ENCODE results near the gene PRM3. TPM values are rescaled to one million over a fixed set of nuclear protein-coding genes. Genes with fewer than 3 reads are reported as not detected.

Gene PRM3
- total and polyA plus RNA-seq, 2 of the 8 experiments (the other 6 are each of a cell fraction or from before 2014, with no cell fraction given), result not detected

DNA sequence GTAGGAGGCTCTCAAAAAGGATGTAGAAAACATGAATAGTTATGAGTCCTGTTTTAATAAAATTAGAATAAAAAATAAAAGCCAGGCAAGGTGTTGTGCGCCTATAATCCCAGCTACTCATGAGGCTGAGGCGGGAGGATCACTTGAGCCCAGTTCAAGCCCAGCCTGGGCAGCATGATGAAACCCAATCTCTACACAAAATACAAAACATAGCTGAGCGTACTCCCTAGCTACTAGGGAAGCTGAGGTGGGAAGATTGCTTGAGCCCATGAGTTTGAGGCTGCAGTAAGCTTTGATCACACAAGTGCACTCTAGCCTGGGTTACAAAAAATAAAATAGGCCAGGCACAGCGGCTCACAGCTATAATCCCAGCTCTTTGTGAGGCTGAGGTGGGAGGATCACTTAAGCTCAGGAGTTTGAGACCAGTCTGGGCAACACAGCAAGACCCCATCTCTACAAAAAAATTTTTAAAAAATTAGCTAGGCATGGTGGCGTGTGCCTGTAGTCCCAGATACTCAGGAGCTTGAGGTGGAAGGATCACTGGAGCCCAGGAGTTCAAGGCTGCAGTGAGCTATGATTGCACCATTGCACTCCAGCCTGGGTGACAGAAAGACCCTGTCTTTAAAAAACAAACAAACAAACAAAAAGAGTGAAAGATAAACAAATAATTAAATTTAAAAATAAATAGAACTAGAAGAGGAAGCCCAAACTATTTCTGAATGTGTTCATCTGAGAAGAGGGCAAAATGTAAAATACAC lies 24.9 kb upstream of the PRM3 start:
- H3K4me3 ChIP-seq (ENCODE audit: extremely low read depth in 1 of 4, insufficient read depth in 2 of 4, low read depth in 3 of 4, low read length in 4 of 4), result no peak overlapping the region
- H3K9ac ChIP-seq (replicated peaks in 1 of 4; ENCODE audit: extremely low read depth in 1 of 4, low read depth in 3 of 4, low read length in 3 of 4), result no peak overlapping the region
- peak overlapping the region; percentile 58 for H4K91ac ChIP-seq (replicated peaks; ENCODE audit: insufficient read length, low read length)
- no peak overlapping the region for H2BK5ac ChIP-seq (ENCODE audit: low read depth, low read length)
- no peak overlapping the region for H3K56ac ChIP-seq (replicated peaks; ENCODE audit: insufficient read length, low read depth, low read length)
- H2BK12ac ChIP-seq (ENCODE audit: low read depth, low read length), result peak overlapping the region; percentile 75; the same call in 1 of the 2 replicates
- no peaks in the 10 kb centered on the region for H3K79me1 ChIP-seq (ENCODE audit: low read depth, low read length)
- no peaks in the 10 kb centered on the region for H3K79me2 ChIP-seq (ENCODE audit: control insufficient read depth in 1 of 2, insufficient read depth in 2 of 2, low read length in 2 of 2)
- no peaks in the 10 kb centered on the region for H4K20me1 ChIP-seq (replicated peaks in 1 of 2; ENCODE audit: control insufficient read depth in 1 of 2, insufficient read depth in 2 of 2, low read length in 2 of 2)
- no peak for DNase-seq (ENCODE audit: low read depth in 1 of 2, low spot score in 2 of 2)
- H3K4me2 ChIP-seq (ENCODE audit: insufficient read depth in 1 of 2, low read depth in 2 of 2, low read length in 2 of 2), result no peak overlapping the region; a peak in 1 of 4 replicates
- no peak overlapping the region for H2AFZ ChIP-seq (ENCODE audit: low read length)
- no peak overlapping the region for H2AK5ac ChIP-seq (ENCODE audit: low read depth, low read length)
- H3K36me3 ChIP-seq (ENCODE audit: control insufficient read depth in 2 of 4, insufficient read depth in 4 of 4, low read length in 3 of 4), result no peaks in the 10 kb centered on the region
- H2BK120ac ChIP-seq (replicated peaks; ENCODE audit: low read depth, low read length), result peak overlapping the region; percentile 28
- H3K23ac ChIP-seq (ENCODE audit: insufficient read length), result no peak overlapping the region
- peak overlapping the region; percentile 28; the same call in 1 of the 2 replicates for H4K8ac ChIP-seq (ENCODE audit: extremely low read depth, insufficient read depth, low read length)
- no peaks in the 10 kb centered on the region for H3K23me2 ChIP-seq (ENCODE audit: low read depth, low read length)
- H3K4me1 ChIP-seq (replicated peaks in 1 of 4; ENCODE audit: control insufficient read depth in 3 of 4, insufficient read depth in 4 of 4, low read length in 3 of 4), result peaks cover 5 to 9% (median 9%) of the 10 kb centered on the region in 4 experiments
- H3K14ac ChIP-seq (ENCODE audit: insufficient read length), result no peak overlapping the region
- 92% methylated on average over 5 of the region's 5 CpGs; no CpG with 5 or more reads in 1 of the 2 experiments for WGBS, 2 experiments (ENCODE audit: extremely low coverage in 1 of 2, insufficient coverage in 1 of 2, insufficient read length in 1 of 2, insufficient replicate concordance in 2 of 2, low coverage in 1 of 2, low lambda C conversion rate in 2 of 2, missing lambda C conversion rate in 1 of 2)
- FAIRE-seq, result no peak
- ChIA-PET CTCF (ENCODE audit: partially characterized antibody) (interaction anchor here (0.6 to 3.8 kb wide), 7 partner anchors 12 to 1425 kb away, joined by 3 to 13 read pairs (median 3); partner anchors contain the start of genes SOCS1 and TNP2), POLR2A (ENCODE audit: partially characterized antibody) (interaction anchor here (0.8 to 2.7 kb wide), 6 partner anchors 10 to 43 kb away, joined by 3 to 11 read pairs (median 6); partner anchors contain the start of gene SOCS1)
- peak overlapping the region; percentile 38 for H3K18ac ChIP-seq (ENCODE audit: extremely low read depth, low read length)
- H3K4ac ChIP-seq (replicated peaks; ENCODE audit: insufficient read length, low read depth, low read length), result no peak overlapping the region
- no peaks in the 10 kb centered on the region for H3K9me3 ChIP-seq (ENCODE audit: insufficient read depth in 2 of 2, low read depth in 1 of 2, low read length in 1 of 2)
- H3K27me3 ChIP-seq (replicated peaks in 1 of 4; ENCODE audit: control insufficient read depth in 3 of 4, extremely low read depth in 1 of 4, insufficient read depth in 3 of 4, low read length in 3 of 4), result no peaks in the 10 kb centered on the region
- no peak overlapping the region for H4K5ac ChIP-seq (ENCODE audit: insufficient read length, low read depth, low read length)
- no peak overlapping the region for H3K27ac ChIP-seq (ENCODE audit: low read depth, low read length)
- H2BK15ac ChIP-seq (ENCODE audit: low read length), result no peak overlapping the region
- no peak overlapping the region for H2BK20ac ChIP-seq (ENCODE audit: low read length)
- TF ChIP-seq SP4 (IDR thresholded peaks at IDR 0.05; ENCODE audit: low read length) (no peak), HDAC6 (IDR thresholded peaks at IDR 0.05; ENCODE audit: low read depth, low read length) (no peak), SP1 (IDR thresholded peaks at IDR 0.05; ENCODE audit: low read depth, low read length) (no peak), SUZ12 (IDR thresholded peaks at IDR 0.05; ENCODE audit: low read length) (no peak), RFX5 (IDR thresholded peaks at IDR 0.05; ENCODE audit: borderline replicate concordance, low read depth, low read length) (no peak), EZH2 (IDR thresholded peaks at IDR 0.05; ENCODE audit: low read depth, low read length, severe bottlenecking) (no peak), PHF8 (conservative IDR thresholded peaks at IDR 0.05; ENCODE audit: low read depth, low read length) (no peak), KDM1A (IDR thresholded peaks at IDR 0.05; ENCODE audit: borderline replicate concordance, low read length) (no peak), JUND (IDR thresholded peaks at IDR 0.05; ENCODE audit: low read length) (no peak), KDM4A (IDR thresholded peaks at IDR 0.05; ENCODE audit: low read depth, low read length, severe bottlenecking) (no peak), BCL11A (IDR thresholded peaks at IDR 0.05; ENCODE audit: low read depth in 2 of 2, low read length in 2 of 2) (no peak), RXRA (IDR thresholded peaks at IDR 0.05; ENCODE audit: insufficient read depth, low read depth, low read length) (no peak), POLR2A (IDR thresholded peaks at IDR 0.05; ENCODE audit: control extremely low read depth in 1 of 2, low read depth in 2 of 2, low read length in 2 of 2) (no peak)
